H9 (cell line): ENCODE measurements around the gene LMF1. TPM values are rescaled to one million over a fixed set of nuclear protein-coding genes. Genes with fewer than 3 reads are reported as not detected.

Source experiments
- DNase-seq: peaks from one replicate; pipeline ENCODE4 v3.0.0-alpha.2; 2017
- H2AFZ ChIP-seq: one replicate; pipeline ENCODE4 v1.6.1; 2013; ENCODE audit warnings: mild to moderate bottlenecking, low read length, control low read depth, moderate library complexity
- H2AK5ac ChIP-seq: 2 replicates; pipeline ENCODE4 v1.6.1; 2013; ENCODE audit warnings: low read length, control low read depth, mixed read lengths; ENCODE audit not compliant: insufficient read length
- H2BK120ac ChIP-seq: one replicate; pipeline ENCODE4 v1.6.1; 2013; ENCODE audit warnings: low read depth, mild to moderate bottlenecking, low read length, control low read depth, inconsistent platforms; ENCODE audit not compliant: poor library complexity, severe bottlenecking
- H2BK12ac ChIP-seq: 2 replicates; pipeline ENCODE4 v1.6.1; 2013; ENCODE audit warnings: low read length, control low read depth, mixed read lengths, low read depth; ENCODE audit not compliant: insufficient read length
- H2BK15ac ChIP-seq: 2 replicates; pipeline ENCODE4 v1.6.1; 2013; ENCODE audit warnings: low read depth, low read length, control low read depth
- H2BK20ac ChIP-seq: one replicate; pipeline ENCODE4 v1.6.1; 2013; ENCODE audit warnings: low read depth, mild to moderate bottlenecking, low read length, control low read depth, inconsistent platforms; ENCODE audit not compliant: poor library complexity, severe bottlenecking
- H2BK5ac ChIP-seq: 2 replicates; pipeline ENCODE4 v1.6.1; 2013; ENCODE audit warnings: low read length, control low read depth, mixed read lengths; ENCODE audit not compliant: insufficient read length
- H3K14ac ChIP-seq: 2 replicates; pipeline ENCODE4 v1.6.1; 2013; ENCODE audit warnings: low read length, control low read depth; ENCODE audit not compliant: insufficient read depth
- H3K18ac ChIP-seq: 2 replicates; pipeline ENCODE4 v1.6.1; 2013; ENCODE audit warnings: low read depth, mild to moderate bottlenecking, mixed read lengths, low read length, control low read depth; ENCODE audit not compliant: insufficient read length
- H3K23ac ChIP-seq: 2 replicates; pipeline ENCODE4 v1.6.1; 2013; ENCODE audit warnings: low read length, control low read depth, mixed read lengths, low read depth; ENCODE audit not compliant: insufficient read length
- H3K23me2 ChIP-seq: 2 replicates; pipeline ENCODE4 v1.6.1; 2013; ENCODE audit warnings: low read depth, mild to moderate bottlenecking, mixed read lengths, low read length, control low read depth; ENCODE audit not compliant: insufficient read length, poor library complexity, severe bottlenecking
- H3K27ac ChIP-seq: 2 replicates; pipeline ENCODE4 v1.5.1; 2013; ENCODE audit warnings: low read length, control low read depth, mixed read lengths, low read depth; ENCODE audit not compliant: insufficient read length
- H3K27me3 ChIP-seq: 2 replicates; pipeline ENCODE4 v1.6.1; 2013; ENCODE audit warnings: low read length, control low read depth, inconsistent platforms; ENCODE audit not compliant: insufficient read depth
- H3K4ac ChIP-seq: 2 replicates; pipeline ENCODE4 v1.6.1; 2013; ENCODE audit warnings: low read depth, mild to moderate bottlenecking, control low read depth, inconsistent platforms, low read length, moderate library complexity
- H3K4me1 ChIP-seq: 2 replicates; pipeline ENCODE4 v1.6.1; 2013; ENCODE audit warnings: low read length, control low read depth, inconsistent platforms; ENCODE audit not compliant: insufficient read depth
- H3K4me2 ChIP-seq: 2 replicates; pipeline ENCODE4 v1.6.1; 2013; ENCODE audit warnings: low read length, control low read depth, mixed read lengths; ENCODE audit not compliant: insufficient read length, insufficient read depth
- H3K56ac ChIP-seq: 2 replicates; pipeline ENCODE4 v1.6.1; 2013; ENCODE audit warnings: low read depth, mild to moderate bottlenecking, mixed read lengths, low read length, control low read depth; ENCODE audit not compliant: insufficient read length
- H3K79me1 ChIP-seq: 2 replicates; pipeline ENCODE4 v1.6.1; 2013; ENCODE audit warnings: low read depth, mild to moderate bottlenecking, moderate library complexity, low read length, control low read depth, inconsistent platforms; ENCODE audit not compliant: insufficient read depth, poor library complexity, severe bottlenecking
- H3K79me2 ChIP-seq: 2 replicates; pipeline ENCODE4 v1.6.1; 2013; ENCODE audit warnings: low read length, control low read depth, inconsistent platforms; ENCODE audit not compliant: insufficient read depth
- H3K9ac ChIP-seq: 2 replicates; pipeline ENCODE4 v1.6.1; 2013; ENCODE audit warnings: low read length, control low read depth, mixed read lengths; ENCODE audit not compliant: insufficient read length; ENCODE audit errors: extremely low read depth
- H3K9me3 ChIP-seq: one replicate; pipeline ENCODE4 v1.6.1; 2013; ENCODE audit warnings: low read depth, low read length, inconsistent platforms; ENCODE audit not compliant: control insufficient read depth
- H3T11ph ChIP-seq: one replicate; pipeline ENCODE4 v1.6.1; 2013; ENCODE audit warnings: mild to moderate bottlenecking, low read length, control low read depth, inconsistent platforms
- H4K20me1 ChIP-seq: one replicate; pipeline ENCODE4 v1.6.1; 2013; ENCODE audit not compliant: control insufficient read depth, insufficient read length, insufficient read depth
- H4K5ac ChIP-seq: 2 replicates; pipeline ENCODE4 v1.6.1; 2013; ENCODE audit warnings: low read depth, mild to moderate bottlenecking, mixed read lengths, low read length, control low read depth; ENCODE audit not compliant: insufficient read length
- H4K8ac ChIP-seq: replicated peaks from 2 replicates; pipeline ENCODE4 v1.6.1; 2013; ENCODE audit warnings: low read length, control low read depth, mixed read lengths, low read depth; ENCODE audit not compliant: insufficient read length
- H4K91ac ChIP-seq: 2 replicates; pipeline ENCODE4 v1.6.1; 2013; ENCODE audit warnings: low read depth, mild to moderate bottlenecking, moderate library complexity, mixed read lengths, low read length, control low read depth; ENCODE audit not compliant: insufficient read length
- H3K27ac Mint-ChIP-seq, 3 experiments: 2 replicates in 2 of 3; 3 replicates in 1 of 3; pipeline ENCODE4 v1.8.0; 2020 to 2021; ENCODE audit warnings: mixed read lengths in 3 of 3, mild to moderate bottlenecking in 1 of 3, moderate library complexity in 1 of 3
- H3K27me3 Mint-ChIP-seq: 2 replicates; pipeline ENCODE4 v1.8.0; 2021; ENCODE audit warnings: low read depth, mild to moderate bottlenecking, moderate library complexity, mixed read lengths
- H3K36me3 Mint-ChIP-seq, 3 experiments: 2 replicates in 2 of 3; 3 replicates in 1 of 3; pipeline ENCODE4 v1.8.0; 2020 to 2021; ENCODE audit warnings: low read depth in 3 of 3, mixed read lengths in 3 of 3; ENCODE audit not compliant: insufficient read depth in 1 of 3
- H3K4me1 Mint-ChIP-seq, 2 experiments: 2 replicates each; pipeline ENCODE4 v1.8.0; 2020; ENCODE audit warnings: mixed read lengths in 2 of 2
- H3K4me3 Mint-ChIP-seq, 2 experiments: 2 replicates in 1 of 2; 3 replicates in 1 of 2; pipeline ENCODE4 v1.8.0; 2020 to 2021; ENCODE audit warnings: mild to moderate bottlenecking in 2 of 2, mixed read lengths in 2 of 2, moderate library complexity in 1 of 2
- H3K9me3 Mint-ChIP-seq, 2 experiments: 2 replicates in 1 of 2; 3 replicates in 1 of 2; pipeline ENCODE4 v1.8.0; 2020; ENCODE audit warnings: mild to moderate bottlenecking in 2 of 2, mixed read lengths in 2 of 2, moderate library complexity in 1 of 2
- WGBS: extraction: QIAGEN DNeasy Blood & Tissue Kit; methylation state at CpG from one replicate; pipeline ENCODE4 v1.1.7; 2013; ENCODE audit warnings: missing lambda C conversion rate, low lambda C conversion rate, mixed read lengths; ENCODE audit not compliant: insufficient read length; ENCODE audit errors: extremely low coverage; 5-methylcytosine and 5-hydroxymethylcytosine counted together
- total RNA-seq: library from RNA; stranded (reverse); gene quantifications from 2 replicates; pipeline ENCODE4 v1.2.1, GENCODE V29; 2021
- TF ChIP-seq, protein P1 (sequence below): fragments of 200-600 bp; sonication (generic); conservative IDR thresholded peaks from 3 replicates; pipeline ENCODE4 v1.8.0; 2021; ENCODE audit warnings: antibody characterized with exemption, mild to moderate bottlenecking

The LMF1 gene
- total RNA-seq, 1 experiment from 2014 or later: 7.1 TPM

- no peak overlapping the region for H3K4me2 ChIP-seq
- H3K4me1 ChIP-seq: no peaks in the 10 kb centered on the region
- H4K5ac ChIP-seq: no peak overlapping the region
- peaks cover 5 to 6% of the 10 kb centered on the region in 2 experiments; a peak in 2 of 4 replicates for H3K4me1 Mint-ChIP-seq
- no peak for DNase-seq
- H3K27me3 ChIP-seq: no peaks in the 10 kb centered on the region
- H3K79me1 ChIP-seq: no peaks in the 10 kb centered on the region
- no peak overlapping the region; a peak in 1 of 7 replicates for H3K27ac Mint-ChIP-seq
- H3K9me3 ChIP-seq: no peaks in the 10 kb centered on the region
- H2BK15ac ChIP-seq: no peak overlapping the region
- H3K23me2 ChIP-seq: no peaks in the 10 kb centered on the region
- no peak overlapping the region for H3K56ac ChIP-seq
- no peak overlapping the region for H2BK12ac ChIP-seq
- no peak overlapping the region for H3K23ac ChIP-seq
- H3K18ac ChIP-seq: no peak overlapping the region
- H3K79me2 ChIP-seq: no peaks in the 10 kb centered on the region
- no peak overlapping the region for H3K4ac ChIP-seq
- H2BK120ac ChIP-seq: no peak overlapping the region
- H3K27me3 Mint-ChIP-seq: no peaks in the 10 kb centered on the region
- H4K91ac ChIP-seq: no peak overlapping the region
- no peak overlapping the region for H2BK20ac ChIP-seq
- H2AFZ ChIP-seq: no peak overlapping the region
- H3K14ac ChIP-seq: no peak overlapping the region; the same call in 1 of the 2 replicates
- no peak overlapping the region for H3K27ac ChIP-seq
- no peak overlapping the region for H2AK5ac ChIP-seq
- H4K8ac ChIP-seq: no peak overlapping the region
- no peak overlapping the region for H3K4me3 Mint-ChIP-seq
- TF ChIP-seq, protein P1, sequence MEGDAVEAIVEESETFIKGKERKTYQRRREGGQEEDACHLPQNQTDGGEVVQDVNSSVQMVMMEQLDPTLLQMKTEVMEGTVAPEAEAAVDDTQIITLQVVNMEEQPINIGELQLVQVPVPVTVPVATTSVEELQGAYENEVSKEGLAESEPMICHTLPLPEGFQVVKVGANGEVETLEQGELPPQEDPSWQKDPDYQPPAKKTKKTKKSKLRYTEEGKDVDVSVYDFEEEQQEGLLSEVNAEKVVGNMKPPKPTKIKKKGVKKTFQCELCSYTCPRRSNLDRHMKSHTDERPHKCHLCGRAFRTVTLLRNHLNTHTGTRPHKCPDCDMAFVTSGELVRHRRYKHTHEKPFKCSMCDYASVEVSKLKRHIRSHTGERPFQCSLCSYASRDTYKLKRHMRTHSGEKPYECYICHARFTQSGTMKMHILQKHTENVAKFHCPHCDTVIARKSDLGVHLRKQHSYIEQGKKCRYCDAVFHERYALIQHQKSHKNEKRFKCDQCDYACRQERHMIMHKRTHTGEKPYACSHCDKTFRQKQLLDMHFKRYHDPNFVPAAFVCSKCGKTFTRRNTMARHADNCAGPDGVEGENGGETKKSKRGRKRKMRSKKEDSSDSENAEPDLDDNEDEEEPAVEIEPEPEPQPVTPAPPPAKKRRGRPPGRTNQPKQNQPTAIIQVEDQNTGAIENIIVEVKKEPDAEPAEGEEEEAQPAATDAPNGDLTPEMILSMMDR: no peak
- no peaks in the 10 kb centered on the region for H4K20me1 ChIP-seq
- H3K36me3 Mint-ChIP-seq: no peaks in the 10 kb centered on the region
- no peak overlapping the region for H2BK5ac ChIP-seq
- H3T11ph ChIP-seq: no peak overlapping the region
- WGBS: no CpG with 5 or more reads among the region's 11 CpGs
- no peaks in the 10 kb centered on the region; a peak in 1 of 5 replicates for H3K9me3 Mint-ChIP-seq
- H3K9ac ChIP-seq: no peak overlapping the region
These were observed 72.6 kb downstream of the LMF1 start for GRCh38 chr16:898216-898615.
